HG03108 (cell line): Measurements from ENCODE around the gene SIX5.
"Not testable (repeated sequence)": the region's sequence is repeated elsewhere in the genome, so short reads cannot be mapped to it uniquely, and the experiment has no call there.

Experiments used
- ATAC-seq: cut with Tn5 transposase; IDR thresholded peaks from one replicate; pipeline ENCODE4 v1.9.1; 2021; ENCODE audit warnings: moderate library complexity; ENCODE audit not compliant: unreplicated experiment

SIX5 gene

GRCh38 chr19:45768984-45769782 lies at the start of gene SIX5:
SIX5 (minus strand) TSS chr19:45769252; CDS start chr19:45768844, 408 bp downstream.
- peak; percentile 42 for ATAC-seq

- no peak for ATAC-seq
Measured at GRCh38 chr19:45817725-45818301, 48.8 kb upstream of the SIX5 start.

DNA sequence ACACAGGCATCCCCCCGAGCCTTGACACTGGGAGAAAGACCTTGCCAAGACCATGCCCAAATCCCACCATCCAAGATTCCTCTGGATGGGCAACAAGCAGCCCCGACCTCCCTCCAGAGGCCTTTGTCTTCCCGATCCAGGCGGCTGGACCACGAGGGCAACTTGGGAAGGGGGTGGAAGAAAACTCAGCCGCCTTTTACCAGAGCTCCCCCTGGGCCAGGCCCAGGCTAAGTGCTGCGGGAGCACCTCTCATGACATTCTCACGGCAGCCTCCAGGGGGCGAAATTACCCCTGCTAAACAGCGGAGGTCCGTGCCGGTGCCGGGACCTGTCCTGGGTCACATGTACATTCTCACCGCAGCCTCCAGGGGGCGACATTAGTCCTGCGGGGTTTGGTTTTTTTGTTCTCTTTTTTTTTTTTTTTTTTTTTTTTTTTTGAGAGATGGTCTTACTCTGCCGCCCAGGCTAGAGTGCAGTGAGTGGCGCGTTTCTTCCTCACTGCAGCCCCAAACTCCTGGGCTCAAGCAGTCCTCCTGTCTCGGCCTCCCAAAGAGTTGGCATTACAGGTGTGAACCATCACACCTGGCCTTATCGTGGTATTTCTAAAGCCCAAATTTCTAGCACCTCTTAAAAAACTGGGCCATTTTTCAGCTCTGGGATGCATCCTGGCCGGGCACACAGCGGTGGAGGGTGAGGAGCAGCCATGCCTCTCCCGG lies 48.1 kb upstream of the SIX5 start:
- ATAC-seq, result peak; percentile 85

GRCh38 chr19:45816236-45817009 lies 47.4 kb upstream of the SIX5 start:
- no peak for ATAC-seq

DNA sequence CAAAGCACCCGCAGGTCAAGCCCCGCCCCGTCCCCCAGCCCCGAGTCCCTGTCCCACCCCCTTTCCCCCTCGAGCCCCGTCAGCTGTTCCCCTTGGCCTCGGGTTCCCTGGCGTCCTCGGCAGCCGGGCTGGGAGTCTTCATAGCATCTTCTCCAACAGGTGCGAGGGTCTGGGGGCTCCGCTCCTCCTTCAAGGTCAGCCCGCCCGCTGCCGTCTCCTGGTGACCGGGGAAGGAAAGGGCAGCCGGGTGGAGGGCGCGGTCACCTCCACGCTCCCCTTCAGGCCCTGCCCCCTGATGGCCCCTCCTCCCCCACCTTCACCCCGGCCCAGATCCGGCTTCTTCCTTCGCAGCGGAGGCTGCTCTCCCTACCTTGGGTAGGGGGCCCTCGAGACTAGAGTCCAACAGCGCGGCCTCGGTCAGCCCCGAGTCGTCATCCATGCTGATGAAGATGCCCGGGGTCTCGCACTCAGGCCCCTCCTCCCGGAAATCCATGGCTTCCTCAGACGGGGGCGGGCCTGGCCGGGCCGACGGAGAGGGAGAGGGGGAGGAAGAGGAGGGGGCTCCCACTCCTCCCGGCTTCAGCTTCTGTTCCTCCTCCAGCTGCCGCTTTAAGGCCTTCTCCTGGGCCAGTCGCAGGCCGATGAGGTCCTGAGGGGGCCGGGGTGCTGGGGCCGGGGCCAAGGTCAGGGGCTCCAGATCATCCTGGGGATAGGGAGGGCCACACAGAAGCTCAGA lies 46.6 kb upstream of the SIX5 start:
- no peak for ATAC-seq

GRCh38 chr19:45814851-45815480 lies 45.9 kb upstream of the SIX5 start, which contains the start of gene RSPH6A:
RSPH6A (minus strand) TSS chr19:45815308; CDS start chr19:45815176, 132 bp downstream.
- ATAC-seq, result no peak

GRCh38 chr19:45814166-45814780 lies 45.2 kb upstream of the SIX5 start:
- ATAC-seq, result no peak

GRCh38 chr19:45812297-45812696 lies 43.2 kb upstream of the SIX5 start:
- no peak for ATAC-seq

- no peak for ATAC-seq
Measured at GRCh38 chr19:45809643-45810159, 40.6 kb upstream of the SIX5 start.

DNA sequence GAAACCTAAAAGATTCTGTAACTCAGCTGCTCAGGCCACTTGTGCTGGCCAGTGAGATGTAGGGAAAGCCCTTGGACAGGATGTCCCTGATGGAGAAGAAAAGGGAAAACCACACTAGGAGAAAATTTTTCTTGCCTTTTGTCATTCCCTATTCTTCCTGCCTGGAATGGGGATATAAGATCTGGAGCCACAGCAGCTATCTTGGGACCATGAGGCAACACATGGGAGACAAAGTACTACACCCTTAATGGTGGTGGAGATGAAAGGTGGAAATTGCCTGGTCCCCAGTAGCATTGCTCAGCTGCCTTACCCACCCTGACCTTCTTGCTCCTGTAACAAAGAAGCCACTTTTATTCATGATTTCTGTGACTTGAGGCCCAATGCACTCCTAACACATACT lies 36.7 kb upstream of the SIX5 start:
- ATAC-seq, result no peak

DNA sequence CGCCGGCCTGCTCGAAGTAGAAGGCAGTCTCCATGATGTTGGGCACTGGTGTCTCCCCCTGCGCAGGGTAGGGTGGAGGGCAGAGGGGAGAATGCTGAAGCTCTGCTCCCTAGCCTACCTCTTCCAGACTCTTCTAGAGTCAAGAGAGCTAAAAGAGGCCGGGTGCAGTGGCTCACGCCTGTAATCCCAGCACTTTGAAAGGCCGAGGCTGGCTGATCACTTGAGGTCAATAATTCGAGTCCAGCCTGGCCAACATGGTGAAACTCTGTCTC lies 35.8 kb upstream of the SIX5 start:
- no peak for ATAC-seq

GRCh38 chr19:45804140-45804958 lies 35.3 kb upstream of the SIX5 start:
- no peak for ATAC-seq

DNA sequence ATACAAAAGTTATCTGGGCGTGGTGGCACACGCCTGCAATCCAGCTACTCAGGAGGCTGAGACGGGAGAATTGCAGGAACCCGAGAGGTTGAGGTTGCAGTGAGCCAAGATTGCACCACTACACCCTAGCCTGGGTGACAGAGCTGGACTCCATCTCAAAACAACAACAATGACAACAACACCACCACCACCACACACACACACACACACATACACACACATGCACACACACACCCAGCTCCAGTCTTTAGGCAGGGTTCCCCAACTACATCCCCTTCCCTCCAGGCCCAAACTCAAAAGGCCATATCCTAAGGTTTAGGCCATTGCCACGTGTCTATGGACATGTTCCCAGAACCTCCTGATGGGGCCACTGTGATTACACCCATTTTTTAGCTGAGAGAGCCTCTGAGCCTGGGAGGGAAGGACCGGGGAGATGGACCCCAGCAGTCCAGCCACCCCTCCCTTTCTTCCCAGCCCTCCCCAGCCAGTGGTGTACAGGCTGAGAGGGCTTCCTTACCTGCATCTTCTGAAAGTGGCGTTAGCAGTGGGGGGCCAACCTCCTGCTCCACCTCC lies 32.6 kb upstream of the SIX5 start:
- ATAC-seq, result no peak

GRCh38 chr19:45800070-45800553 lies 31.1 kb upstream of the SIX5 start:
- no peak for ATAC-seq

- ATAC-seq, result not testable (repeated sequence)
Measured at GRCh38 chr19:45799541-45799940, 30.5 kb upstream of the SIX5 start.

DNA sequence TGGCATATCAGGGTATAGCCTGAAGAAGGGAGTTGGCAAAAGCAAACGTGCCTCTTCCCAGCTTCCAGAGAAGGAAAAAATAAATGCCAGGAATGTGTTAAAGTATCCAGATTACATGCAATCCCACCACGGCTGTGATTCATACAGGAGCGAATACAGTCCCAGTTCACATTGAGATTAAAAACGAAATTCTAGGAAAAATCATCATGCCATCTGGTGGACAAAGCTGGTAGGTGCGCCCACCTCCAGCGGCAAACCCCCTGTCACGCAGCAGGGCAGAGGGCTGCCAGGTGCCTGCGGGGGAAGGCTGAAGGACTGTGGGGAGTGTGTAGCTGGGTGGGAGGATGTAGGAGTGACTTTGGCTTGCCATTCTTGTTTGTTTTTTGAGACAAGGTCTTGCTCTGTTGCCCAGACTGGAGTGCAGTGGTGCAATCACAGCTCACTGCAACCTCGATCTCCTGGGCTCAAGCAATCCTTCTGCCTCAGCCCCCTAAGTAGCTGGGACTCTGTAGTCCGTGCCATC lies 30.0 kb upstream of the SIX5 start:
- no peak for ATAC-seq

- ATAC-seq, result no peak
Measured at GRCh38 chr19:45794627-45795026, 25.6 kb upstream of the SIX5 start.

DNA sequence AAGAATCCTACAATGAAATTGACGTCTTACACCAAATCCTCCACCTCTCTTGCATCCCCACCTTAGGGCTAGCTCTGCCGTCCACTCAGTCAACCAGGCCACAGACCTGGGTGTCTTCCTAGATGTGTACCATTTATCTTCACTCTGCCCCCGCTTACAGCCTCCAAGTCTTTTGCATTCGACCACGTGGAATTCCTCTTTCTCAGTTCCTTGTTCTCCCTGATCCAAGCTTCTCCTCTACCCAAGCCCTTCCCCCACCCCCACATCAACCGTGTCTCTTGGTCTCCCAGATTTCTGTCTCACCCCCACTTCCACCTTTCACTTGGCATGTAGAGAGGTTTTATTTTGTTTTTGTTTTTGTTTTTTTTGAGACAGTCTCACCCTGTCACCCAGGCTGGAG lies 24.8 kb upstream of the SIX5 start:
- ATAC-seq, result no peak
